T1000 (cell line): ENCODE data around the gene FKBP7.
"Not testable (repeated sequence)": the region's sequence is repeated elsewhere in the genome, so short reads cannot be mapped to it uniquely, and the experiment has no call there.

ENCODE experiments used
- DNase-seq: peaks from one replicate; lab custom pipeline; 2025; ENCODE audit warnings: mixed read lengths; lab: John Stamatoyannopoulos, UW

Gene FKBP7

GRCh38 chr2:178449700-178450523 lies 28.5 kb downstream of the FKBP7 start:
- no peak for DNase-seq

GRCh38 chr2:178448968-178449661 lies 29.3 kb downstream of the FKBP7 start:
- DNase-seq = no peak

- DNase-seq = no peak
Observed at GRCh38 chr2:178441426-178441825, 37.0 kb downstream of the FKBP7 start.

GRCh38 chr2:178436662-178437061 lies 41.7 kb downstream of the FKBP7 start:
- DNase-seq = no peak

GRCh38 chr2:178429336-178429735 lies 49.1 kb downstream of the FKBP7 start:
- no peak for DNase-seq

- no peak for DNase-seq
Observed at GRCh38 chr2:178428396-178428806, 50.0 kb downstream of the FKBP7 start.

- no peak for DNase-seq
Observed at GRCh38 chr2:178427458-178427857, 50.9 kb downstream of the FKBP7 start.

GRCh38 chr2:178426388-178426787 lies 52.0 kb downstream of the FKBP7 start:
- no peak for DNase-seq

GRCh38 chr2:178425255-178425827 lies 53.1 kb downstream of the FKBP7 start:
- DNase-seq = no peak

GRCh38 chr2:178423746-178424145 lies 54.7 kb downstream of the FKBP7 start:
- DNase-seq = not testable (repeated sequence)

GRCh38 chr2:178422097-178422496 lies 56.3 kb downstream of the FKBP7 start:
- DNase-seq = no peak

- no peak for DNase-seq
Observed at GRCh38 chr2:178420463-178420999, 57.9 kb downstream of the FKBP7 start.

GRCh38 chr2:178419123-178419522 lies 59.3 kb downstream of the FKBP7 start:
- no peak for DNase-seq

- DNase-seq = no peak
Observed at GRCh38 chr2:178418426-178418825, 60.0 kb downstream of the FKBP7 start.

- DNase-seq = no peak
Observed at GRCh38 chr2:178417916-178418315, 60.5 kb downstream of the FKBP7 start.

- DNase-seq = no peak
Observed at GRCh38 chr2:178415979-178416378, 62.4 kb downstream of the FKBP7 start.

GRCh38 chr2:178414266-178415247 lies 63.8 kb downstream of the FKBP7 start:
- DNase-seq = peak; percentile 80
